ACC112 (cell line): Measurements from ENCODE around the gene SAMD4A.

ENCODE experiments used
- H2AFZ ChIP-seq: fragments of 200-600 bp; sonication (generic); one replicate; pipeline ENCODE4 v1.6.0; 2017; ENCODE audit warnings: antibody characterized with exemption, low read length; ENCODE audit not compliant: unreplicated experiment
- H3K27ac ChIP-seq: fragments of 200-600 bp; sonication (generic); 2 replicates; pipeline ENCODE4 v1.5.1; 2014; ENCODE audit warnings: low read depth, mild to moderate bottlenecking, antibody characterized with exemption, low read length, moderate library complexity
- H3K27me3 ChIP-seq: fragments of 200-600 bp; sonication (generic); 2 replicates; pipeline ENCODE4 v1.6.1; 2014; ENCODE audit warnings: mild to moderate bottlenecking, antibody characterized with exemption, low read length, moderate library complexity, mixed read lengths; ENCODE audit not compliant: insufficient read depth
- H3K36me3 ChIP-seq: fragments of 200-600 bp; sonication (generic); 2 replicates; pipeline ENCODE4 v1.6.1; 2016; ENCODE audit warnings: mild to moderate bottlenecking, antibody characterized with exemption, low read length, moderate library complexity, mixed read lengths; ENCODE audit not compliant: insufficient read depth
- H3K4me1 ChIP-seq: fragments of 200-600 bp; sonication (generic); one replicate; pipeline ENCODE4 v1.6.1; 2016; ENCODE audit warnings: low read length, mixed read lengths; ENCODE audit not compliant: insufficient read depth, unreplicated experiment, control insufficient read depth
- H3K4me3 ChIP-seq: fragments of 200-600 bp; sonication (generic); 2 replicates; pipeline ENCODE4 v1.5.1; 2014; ENCODE audit warnings: mild to moderate bottlenecking, low read depth, low read length
- H3K79me2 ChIP-seq: fragments of 200-600 bp; sonication (generic); one replicate; pipeline ENCODE4 v1.6.0; 2016; ENCODE audit warnings: low read length; ENCODE audit not compliant: control insufficient read depth, unreplicated experiment, insufficient read depth

SAMD4A gene

DNA sequence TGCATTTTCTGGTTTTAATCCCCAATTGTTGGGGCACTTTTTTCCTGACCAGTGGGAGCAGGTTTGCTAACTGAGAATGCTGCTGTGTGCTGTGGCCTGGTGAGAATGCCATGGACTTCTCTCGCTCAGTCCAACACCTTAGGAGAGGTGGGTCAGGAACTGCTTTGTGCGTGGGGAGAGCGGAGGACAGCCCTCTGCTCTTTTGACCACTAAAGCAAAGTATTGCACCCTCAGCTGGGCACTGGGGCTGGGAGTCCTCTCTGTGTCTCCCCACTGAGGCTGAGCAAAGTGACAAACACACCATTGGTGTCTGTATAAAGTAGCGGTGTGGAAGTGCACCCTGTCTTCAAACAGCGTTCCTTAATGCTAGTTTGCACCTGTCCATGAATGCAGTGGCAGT, 136.2 kb downstream of the SAMD4A start:
- Histone ChIP-seq H2AFZ (no peak overlapping the region), H3K27me3 (no peaks in the 10 kb centered on the region), H3K79me2 (peaks cover 3% of the 10 kb centered on the region), H3K36me3 (no peaks in the 10 kb centered on the region; the same call in 1 of the 2 replicates), H3K4me3 (no peak overlapping the region), H3K4me1 (no peaks in the 10 kb centered on the region), H3K27ac (no peak overlapping the region)

DNA sequence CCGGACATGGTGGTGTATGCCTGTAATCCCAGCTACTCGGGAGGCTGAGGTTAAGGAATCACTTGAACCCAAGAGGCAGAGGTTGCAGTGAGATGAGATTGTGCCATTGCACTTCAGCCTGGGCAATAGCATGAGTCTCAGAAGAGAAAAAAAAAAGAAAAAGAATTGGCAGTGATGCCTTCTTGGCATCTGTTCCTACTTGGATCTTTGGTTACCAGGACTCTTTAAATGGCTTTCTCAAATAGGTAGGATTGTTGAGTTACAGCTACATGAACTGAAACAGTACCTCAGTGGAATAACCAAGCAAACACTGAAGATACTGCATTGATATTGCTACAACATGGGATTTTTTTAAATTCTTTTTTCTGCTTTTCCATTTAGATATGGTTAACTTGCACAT, 136.8 kb downstream of the SAMD4A start:
- H2AFZ ChIP-seq = no peak overlapping the region
- peaks cover 3% of the 10 kb centered on the region for H3K79me2 ChIP-seq

DNA sequence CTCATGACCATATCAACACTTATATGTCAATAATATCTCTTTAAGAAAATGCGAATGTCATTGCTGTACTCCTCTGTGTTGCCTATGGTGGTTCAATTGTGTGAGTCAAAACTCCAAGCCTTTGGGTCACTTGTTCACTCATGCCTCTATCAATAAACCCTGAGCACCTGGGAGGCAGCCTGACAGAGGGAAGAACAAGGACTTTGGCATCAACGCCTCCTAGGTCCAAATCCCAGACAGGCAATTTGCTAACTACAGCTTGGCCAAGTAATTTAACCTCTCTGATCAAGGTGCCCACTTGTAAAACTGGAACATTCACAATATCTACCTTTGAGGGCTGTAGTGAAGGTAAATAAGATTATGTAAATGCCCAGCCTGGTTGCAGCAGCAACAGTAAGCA, 137.8 kb downstream of the SAMD4A start:
- Histone ChIP-seq H3K36me3 (no peaks in the 10 kb centered on the region; the same call in 1 of the 2 replicates), H2AFZ (no peak overlapping the region), H3K27me3 (no peaks in the 10 kb centered on the region), H3K4me1 (no peaks in the 10 kb centered on the region), H3K27ac (no peak overlapping the region), H3K4me3 (no peak overlapping the region), H3K79me2 (peaks cover 2% of the 10 kb centered on the region)

More for the DNA sequence above, 136.8 kb downstream of the SAMD4A start:
- H3K27ac ChIP-seq = no peak overlapping the region
- H3K4me3 ChIP-seq = no peak overlapping the region
- no peaks in the 10 kb centered on the region for H3K27me3 ChIP-seq
- no peaks in the 10 kb centered on the region; the same call in 1 of the 2 replicates for H3K36me3 ChIP-seq
- H3K4me1 ChIP-seq = no peaks in the 10 kb centered on the region

DNA sequence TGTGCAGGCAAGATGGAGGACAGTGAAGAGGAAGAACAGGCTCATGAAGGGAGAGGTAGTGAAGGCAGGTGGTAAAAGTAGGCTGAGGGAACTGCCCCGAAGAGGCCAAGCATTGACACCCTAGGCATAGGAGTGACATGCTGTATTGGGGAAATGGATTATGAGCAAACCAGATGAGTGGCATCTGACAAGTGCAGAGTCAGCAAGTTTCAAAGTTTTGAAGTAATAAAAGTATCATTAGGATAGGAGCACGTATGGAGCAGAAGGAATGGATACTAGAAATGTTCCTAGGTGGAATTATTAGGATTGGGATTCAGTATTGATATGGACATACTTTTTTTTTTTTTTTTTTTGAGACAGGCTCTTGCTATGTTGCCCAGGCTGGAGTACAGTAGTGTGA, 139.8 kb downstream of the SAMD4A start:
- Histone ChIP-seq H3K4me1 (peaks cover 1% of the 10 kb centered on the region), H3K27ac (no peak overlapping the region), H3K79me2 (no peaks in the 10 kb centered on the region), H2AFZ (no peak overlapping the region), H3K4me3 (no peak overlapping the region), H3K27me3 (no peaks in the 10 kb centered on the region), H3K36me3 (no peaks in the 10 kb centered on the region; the same call in 1 of the 2 replicates)

DNA sequence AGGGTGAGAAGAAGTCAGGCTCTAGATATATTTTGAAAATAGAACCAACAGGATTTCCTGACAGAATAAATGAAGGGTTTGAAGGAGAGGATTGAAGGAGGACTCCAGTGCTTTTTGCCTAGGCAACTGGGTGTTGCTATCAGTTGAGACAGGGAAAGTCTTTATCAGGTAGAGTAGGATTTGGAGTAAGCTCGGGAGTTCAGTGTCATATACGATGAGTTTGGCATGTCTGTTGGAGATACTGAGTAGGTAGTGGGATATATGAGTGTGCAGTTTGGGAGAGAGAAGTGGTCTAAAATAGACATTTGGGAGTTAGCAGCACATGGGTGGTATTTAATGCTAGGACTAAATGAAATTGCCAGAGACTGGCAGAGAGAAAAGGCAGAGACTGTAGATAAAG, 141.2 kb downstream of the SAMD4A start:
- Histone ChIP-seq H3K36me3 (no peaks in the 10 kb centered on the region), H3K4me3 (no peak overlapping the region), H3K4me1 (peaks cover 15% of the 10 kb centered on the region), H3K27ac (no peak overlapping the region), H2AFZ (no peak overlapping the region), H3K79me2 (peaks cover 1% of the 10 kb centered on the region), H3K27me3 (no peaks in the 10 kb centered on the region)

DNA sequence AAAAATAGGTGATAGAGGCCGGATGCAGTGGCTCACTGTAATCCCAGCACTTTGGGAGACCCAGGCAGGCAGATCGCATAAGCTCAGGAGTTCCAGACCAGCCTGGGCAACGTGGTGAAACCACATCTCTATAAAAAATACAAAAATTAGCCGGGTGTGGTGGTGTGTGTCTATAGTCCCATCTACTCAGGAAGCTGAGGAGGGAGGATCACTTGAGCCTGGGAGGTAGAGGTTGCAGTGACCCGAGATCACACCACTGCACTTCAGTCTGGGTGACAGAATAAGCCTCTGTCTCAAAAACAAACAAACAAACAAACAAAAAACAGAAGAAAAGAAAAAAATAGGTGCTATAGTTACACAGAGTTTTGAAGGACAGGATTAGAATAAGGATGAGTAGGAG, 142.1 kb downstream of the SAMD4A start:
- H2AFZ ChIP-seq = no peak overlapping the region
- H3K4me1 ChIP-seq = peaks cover 15% of the 10 kb centered on the region
- no peak overlapping the region for H3K4me3 ChIP-seq
- no peak overlapping the region for H3K27ac ChIP-seq
- H3K36me3 ChIP-seq = no peaks in the 10 kb centered on the region
- H3K79me2 ChIP-seq = peaks cover 4% of the 10 kb centered on the region
- H3K27me3 ChIP-seq = no peaks in the 10 kb centered on the region

DNA sequence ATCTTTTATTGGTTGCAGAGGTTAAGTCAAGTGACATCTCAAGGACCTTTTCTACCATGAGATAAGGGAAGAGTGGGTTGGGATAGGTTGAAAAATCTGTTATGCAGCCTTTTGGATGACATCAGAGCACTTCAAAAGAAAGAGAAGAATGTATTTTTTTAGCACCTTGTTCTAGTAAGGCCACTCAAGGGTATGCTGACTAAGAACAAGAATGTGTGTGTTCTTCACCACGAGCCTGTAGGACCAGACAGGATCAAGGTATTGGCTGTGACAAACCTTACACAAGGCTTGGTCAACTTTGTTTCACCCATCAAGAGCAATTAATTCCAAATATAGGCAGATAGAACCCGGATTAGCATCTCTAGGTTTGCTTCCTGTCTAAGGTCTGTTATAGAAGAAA, 142.5 kb downstream of the SAMD4A start:
- H3K79me2 ChIP-seq = peaks cover 4% of the 10 kb centered on the region
- H3K27ac ChIP-seq = no peak overlapping the region
- no peaks in the 10 kb centered on the region for H3K27me3 ChIP-seq
- peaks cover 16% of the 10 kb centered on the region for H3K4me1 ChIP-seq
- H2AFZ ChIP-seq = no peak overlapping the region
- no peak overlapping the region for H3K4me3 ChIP-seq
- H3K36me3 ChIP-seq = no peaks in the 10 kb centered on the region

DNA sequence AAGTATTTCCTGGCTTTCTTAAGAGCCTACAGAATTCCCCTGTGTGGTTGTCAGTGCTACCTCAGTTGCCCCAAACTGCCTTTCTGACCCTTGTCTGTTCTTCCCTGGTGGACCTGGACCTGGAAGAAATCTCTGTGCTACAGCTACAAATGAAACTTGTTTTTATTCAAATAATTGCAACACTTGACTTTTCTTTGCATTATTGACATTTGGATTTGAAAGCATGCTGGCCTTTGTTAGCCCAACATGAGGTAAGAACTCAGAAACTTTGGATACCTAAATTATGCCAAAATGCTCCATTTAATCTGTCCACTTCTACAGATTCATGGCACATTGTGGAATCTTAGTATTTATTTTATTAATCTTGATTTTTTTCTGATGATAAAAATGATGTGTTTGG, 142.9 kb downstream of the SAMD4A start:
- Histone ChIP-seq H3K27ac (no peak overlapping the region), H3K79me2 (peaks cover 4% of the 10 kb centered on the region), H3K4me3 (no peak overlapping the region), H3K27me3 (no peaks in the 10 kb centered on the region), H3K4me1 (peaks cover 19% of the 10 kb centered on the region), H3K36me3 (no peaks in the 10 kb centered on the region), H2AFZ (no peak overlapping the region)

DNA sequence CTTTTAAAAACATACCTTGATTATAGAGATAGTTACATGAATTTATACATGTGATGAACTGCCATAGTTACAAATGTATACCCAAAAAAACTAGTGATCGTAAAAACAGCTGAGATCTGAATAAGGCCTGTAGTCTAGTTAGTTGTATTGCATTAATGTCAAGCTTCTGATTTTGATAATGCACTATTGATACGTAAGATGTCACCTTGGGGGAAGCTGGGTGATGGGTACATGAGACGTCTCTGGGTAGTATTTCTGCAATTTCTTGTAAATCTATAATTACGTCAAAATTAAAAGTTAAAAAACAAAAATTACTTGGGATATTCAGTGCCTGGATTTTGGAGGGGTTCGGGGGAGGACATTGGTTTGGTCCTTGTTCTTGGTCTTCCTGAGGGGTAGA, 144.4 kb downstream of the SAMD4A start:
- H3K36me3 ChIP-seq = no peaks in the 10 kb centered on the region
- no peak overlapping the region for H3K4me3 ChIP-seq
- no peaks in the 10 kb centered on the region for H3K27me3 ChIP-seq
- H3K79me2 ChIP-seq = peaks cover 4% of the 10 kb centered on the region
- H3K4me1 ChIP-seq = peaks cover 28% of the 10 kb centered on the region
- H3K27ac ChIP-seq = no peak overlapping the region
- no peak overlapping the region for H2AFZ ChIP-seq

DNA sequence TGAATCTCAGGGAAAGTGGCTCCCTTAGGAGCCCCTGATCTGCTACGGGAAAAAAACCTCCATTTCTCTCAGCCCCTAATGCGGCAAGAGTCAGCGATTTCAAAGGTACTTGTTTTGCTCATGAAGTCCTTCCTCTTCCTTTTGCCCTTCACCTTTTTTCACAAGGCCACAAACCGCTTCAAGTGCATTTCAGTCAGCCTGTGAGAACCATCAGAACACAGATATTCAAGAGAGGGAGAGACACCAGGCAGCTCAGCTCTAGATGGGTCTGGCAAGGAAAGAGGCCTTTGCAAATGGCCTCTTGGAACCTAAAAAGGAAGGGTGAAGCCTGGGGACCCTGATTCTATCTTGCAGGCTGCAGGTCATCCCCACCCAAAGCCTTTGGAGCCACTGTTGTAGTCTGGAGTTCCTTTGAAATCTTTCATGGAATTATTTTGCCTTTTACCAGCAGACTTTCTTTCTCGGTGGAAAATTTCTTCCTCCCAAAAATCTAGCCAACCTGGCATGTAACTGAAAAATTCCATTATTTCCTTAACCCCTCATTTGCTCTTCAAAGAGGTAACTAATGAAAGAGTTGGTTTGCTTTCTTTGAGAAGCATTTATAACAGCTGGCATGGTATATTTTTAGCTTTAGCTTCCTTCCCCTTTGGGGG, 145.0 kb downstream of the SAMD4A start:
- H2AFZ ChIP-seq = peak overlapping the region; percentile 61
- peaks cover 4% of the 10 kb centered on the region for H3K79me2 ChIP-seq
- H3K4me1 ChIP-seq = peaks cover 28% of the 10 kb centered on the region

DNA sequence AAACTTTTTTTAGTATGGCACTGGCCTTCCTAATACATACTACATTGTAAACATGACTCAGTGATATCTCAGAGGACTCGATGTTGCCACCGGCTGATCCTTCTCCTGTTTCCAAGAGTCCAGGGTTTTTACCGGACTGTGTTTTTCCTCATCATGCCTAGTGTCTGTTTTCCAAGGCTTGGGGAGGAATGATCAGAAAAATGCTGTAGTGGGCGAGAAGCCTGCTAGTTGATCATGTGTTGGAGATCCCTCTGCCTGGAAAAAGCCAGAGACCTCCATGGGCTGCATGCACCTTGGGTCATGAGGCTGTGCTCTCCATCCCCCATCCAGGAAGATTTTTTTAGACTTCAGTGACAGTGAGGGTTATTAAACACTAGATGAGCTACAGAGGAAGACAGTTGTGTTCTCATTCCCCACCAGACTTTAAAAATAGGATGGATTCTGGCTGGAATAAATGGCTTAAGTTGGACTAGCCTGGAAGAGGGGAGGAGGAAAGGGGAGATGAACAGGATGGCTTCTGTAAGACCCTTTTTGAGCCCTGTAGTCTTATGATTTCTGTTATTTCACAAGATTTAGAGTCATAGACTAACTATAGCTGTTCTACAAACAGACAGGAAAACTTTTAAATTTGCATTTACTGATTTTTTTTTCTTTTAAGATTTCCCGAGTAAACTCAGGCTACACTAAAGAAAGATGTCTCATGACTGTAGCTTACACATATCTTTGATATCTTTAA, 145.7 kb downstream of the SAMD4A start:
- Histone ChIP-seq H3K27me3 (no peaks in the 10 kb centered on the region), H3K36me3 (no peaks in the 10 kb centered on the region), H3K4me1 (peaks cover 28% of the 10 kb centered on the region), H3K27ac (peak overlapping the region; percentile 30), H2AFZ (peak overlapping the region; percentile 61), H3K4me3 (no peak overlapping the region), H3K79me2 (peaks cover 4% of the 10 kb centered on the region)

More for the DNA sequence above, 145.0 kb downstream of the SAMD4A start:
- Histone ChIP-seq H3K4me3 (no peak overlapping the region), H3K27ac (peak overlapping the region; percentile 30), H3K27me3 (no peaks in the 10 kb centered on the region), H3K36me3 (no peaks in the 10 kb centered on the region)
